IPS DF 6.9 (cell line): ENCODE measurements around the gene TWF2.

Source experiments
- DNase-seq: peaks from one replicate; pipeline ENCODE4 v3.0.0-alpha.2; 2013; ENCODE audit warnings: low read depth, low spot score
- H3K27ac ChIP-seq: one replicate; pipeline ENCODE4 v1.5.1; 2013; ENCODE audit warnings: low read length, control low read depth
- H3K27me3 ChIP-seq: 2 replicates; pipeline ENCODE4 v1.6.1; 2013; ENCODE audit warnings: mild to moderate bottlenecking, low read length; ENCODE audit not compliant: control insufficient read depth, insufficient read depth
- H3K36me3 ChIP-seq: 2 replicates; pipeline ENCODE4 v1.6.1; 2013; ENCODE audit warnings: low read length; ENCODE audit not compliant: control insufficient read depth, insufficient read depth
- H3K4me1 ChIP-seq: 2 replicates; pipeline ENCODE4 v1.6.1; 2013; ENCODE audit warnings: low read length; ENCODE audit not compliant: control insufficient read depth, insufficient read depth
- H3K4me3 ChIP-seq: 2 replicates; pipeline ENCODE4 v1.5.1; 2013; ENCODE audit warnings: mild to moderate bottlenecking, low read length
- H3K9me3 ChIP-seq: 2 replicates; pipeline ENCODE4 v1.6.1; 2013; ENCODE audit warnings: low read length, inconsistent platforms; ENCODE audit not compliant: control insufficient read depth, insufficient read depth
- WGBS: extraction: QIAGEN DNeasy Blood & Tissue Kit; methylation state at CpG from one replicate; pipeline ENCODE4 v1.1.7; 2013; ENCODE audit warnings: mixed read lengths, missing lambda C conversion rate; ENCODE audit not compliant: insufficient read length, insufficient coverage; 5-methylcytosine and 5-hydroxymethylcytosine counted together

TWF2 gene

GRCh38 chr3:52216585-52217408, 22.2 kb downstream of the TWF2 start:
- no peak overlapping the region for H3K27ac ChIP-seq
- DNase-seq, result no peak
- no peaks in the 10 kb centered on the region for H3K27me3 ChIP-seq
- no peak overlapping the region for H3K4me3 ChIP-seq
- no peaks in the 10 kb centered on the region for H3K9me3 ChIP-seq
- WGBS, result no CpG with 5 or more reads among the region's 13 CpGs
- no peaks in the 10 kb centered on the region for H3K4me1 ChIP-seq
- peaks cover 16% of the 10 kb centered on the region; the same call in 1 of the 2 replicates for H3K36me3 ChIP-seq

GRCh38 chr3:52215351-52215750, 23.6 kb downstream of the TWF2 start:
- no peaks in the 10 kb centered on the region for H3K4me1 ChIP-seq
- H3K4me3 ChIP-seq, result no peak overlapping the region
- no peaks in the 10 kb centered on the region for H3K27me3 ChIP-seq
- H3K27ac ChIP-seq, result no peak overlapping the region
- WGBS, result no CpG with 5 or more reads among the region's 7 CpGs
- no peak for DNase-seq
- H3K9me3 ChIP-seq, result no peaks in the 10 kb centered on the region
- peaks cover 23% of the 10 kb centered on the region for H3K36me3 ChIP-seq

GRCh38 chr3:52213901-52214300, 25.1 kb downstream of the TWF2 start:
- H3K9me3 ChIP-seq, result no peaks in the 10 kb centered on the region
- no peak for DNase-seq
- H3K4me1 ChIP-seq, result no peaks in the 10 kb centered on the region
- H3K27me3 ChIP-seq, result no peaks in the 10 kb centered on the region
- no peak overlapping the region for H3K27ac ChIP-seq
- no peak overlapping the region for H3K4me3 ChIP-seq
- H3K36me3 ChIP-seq, result peaks cover 28% of the 10 kb centered on the region

- no peaks in the 10 kb centered on the region for H3K4me1 ChIP-seq
Measured at GRCh38 chr3:52213005-52213404, 26.0 kb downstream of the TWF2 start.

GRCh38 chr3:52211268-52211891, 27.6 kb downstream of the TWF2 start:
- no peaks in the 10 kb centered on the region for H3K27me3 ChIP-seq
- no peak for DNase-seq
- WGBS, result no CpG with 5 or more reads among the region's 18 CpGs
- H3K27ac ChIP-seq, result no peak overlapping the region
- H3K4me3 ChIP-seq, result no peak overlapping the region; the same call in 1 of the 2 replicates
- no peaks in the 10 kb centered on the region for H3K9me3 ChIP-seq
- no peaks in the 10 kb centered on the region for H3K4me1 ChIP-seq
- H3K36me3 ChIP-seq, result peaks cover 35% of the 10 kb centered on the region

More at GRCh38 chr3:52213005-52213404, 26.0 kb downstream of the TWF2 start:
- no peaks in the 10 kb centered on the region for H3K27me3 ChIP-seq
- no peak overlapping the region for H3K27ac ChIP-seq
- no peak for DNase-seq
- WGBS, result no CpG with 5 or more reads among the region's 8 CpGs
- H3K9me3 ChIP-seq, result no peaks in the 10 kb centered on the region
- H3K36me3 ChIP-seq, result peaks cover 31% of the 10 kb centered on the region
- no peak overlapping the region for H3K4me3 ChIP-seq

DNA sequence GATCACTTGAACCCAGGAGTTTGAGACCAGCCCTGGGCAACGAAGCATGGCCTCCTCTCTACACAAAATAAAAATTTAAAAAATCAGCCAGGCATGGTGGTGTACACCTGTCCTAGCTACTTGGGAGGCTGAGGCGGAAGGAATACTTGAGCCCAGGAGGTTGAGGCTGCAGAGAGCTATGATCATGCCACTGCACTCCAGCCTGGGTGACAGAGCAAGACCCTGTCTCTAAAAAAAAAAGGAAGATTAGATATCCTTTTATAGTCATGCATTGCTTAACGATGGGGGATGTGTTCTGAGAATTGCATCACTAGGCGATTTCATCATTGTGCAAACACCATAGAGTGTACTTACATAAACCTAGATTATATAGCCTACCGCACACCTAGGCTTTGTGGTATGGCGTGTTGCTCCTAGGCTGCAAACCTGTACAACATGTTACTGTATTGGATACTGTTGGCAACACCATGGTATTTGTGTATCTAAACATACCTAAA, 28.4 kb downstream of the TWF2 start:
- WGBS, result no CpG with 5 or more reads among the region's 6 CpGs
- DNase-seq, result no peak
- H3K27me3 ChIP-seq, result no peaks in the 10 kb centered on the region
- H3K4me3 ChIP-seq, result no peak overlapping the region
- H3K4me1 ChIP-seq, result no peaks in the 10 kb centered on the region
- H3K36me3 ChIP-seq, result peaks cover 36% of the 10 kb centered on the region
- H3K9me3 ChIP-seq, result no peaks in the 10 kb centered on the region
- no peak overlapping the region for H3K27ac ChIP-seq

DNA sequence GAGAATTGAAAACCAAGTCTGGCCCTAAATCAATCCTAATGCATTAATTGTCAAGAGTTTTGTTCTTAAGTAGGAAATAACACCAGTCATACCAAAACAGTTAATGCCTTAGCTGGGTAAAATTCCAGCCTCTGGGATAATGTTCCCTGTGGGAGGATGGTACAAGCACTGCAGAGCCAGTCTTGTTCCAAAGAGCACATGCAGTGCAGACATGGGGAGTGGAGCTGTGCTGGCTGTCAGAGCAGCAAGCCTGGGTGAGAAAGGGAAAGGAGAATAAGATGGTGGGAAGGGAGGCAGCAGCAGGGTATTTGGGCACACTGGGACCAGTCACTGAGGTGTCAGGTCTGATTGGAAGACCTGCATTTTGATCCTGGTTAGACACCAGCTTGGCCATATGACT, 28.9 kb downstream of the TWF2 start:
- Histone ChIP-seq H3K27ac (no peak overlapping the region), H3K4me1 (no peaks in the 10 kb centered on the region), H3K4me3 (no peak overlapping the region), H3K27me3 (no peaks in the 10 kb centered on the region), H3K36me3 (peaks cover 37% of the 10 kb centered on the region), H3K9me3 (no peaks in the 10 kb centered on the region)
- DNase-seq, result no peak

GRCh38 chr3:52208556-52208955, 30.4 kb downstream of the TWF2 start:
- Histone ChIP-seq H3K27me3 (no peaks in the 10 kb centered on the region), H3K4me1 (no peaks in the 10 kb centered on the region), H3K36me3 (peaks cover 38% of the 10 kb centered on the region), H3K4me3 (no peak overlapping the region), H3K27ac (no peak overlapping the region), H3K9me3 (no peaks in the 10 kb centered on the region)
- no CpG with 5 or more reads among the region's 4 CpGs for WGBS
- DNase-seq, result no peak

DNA sequence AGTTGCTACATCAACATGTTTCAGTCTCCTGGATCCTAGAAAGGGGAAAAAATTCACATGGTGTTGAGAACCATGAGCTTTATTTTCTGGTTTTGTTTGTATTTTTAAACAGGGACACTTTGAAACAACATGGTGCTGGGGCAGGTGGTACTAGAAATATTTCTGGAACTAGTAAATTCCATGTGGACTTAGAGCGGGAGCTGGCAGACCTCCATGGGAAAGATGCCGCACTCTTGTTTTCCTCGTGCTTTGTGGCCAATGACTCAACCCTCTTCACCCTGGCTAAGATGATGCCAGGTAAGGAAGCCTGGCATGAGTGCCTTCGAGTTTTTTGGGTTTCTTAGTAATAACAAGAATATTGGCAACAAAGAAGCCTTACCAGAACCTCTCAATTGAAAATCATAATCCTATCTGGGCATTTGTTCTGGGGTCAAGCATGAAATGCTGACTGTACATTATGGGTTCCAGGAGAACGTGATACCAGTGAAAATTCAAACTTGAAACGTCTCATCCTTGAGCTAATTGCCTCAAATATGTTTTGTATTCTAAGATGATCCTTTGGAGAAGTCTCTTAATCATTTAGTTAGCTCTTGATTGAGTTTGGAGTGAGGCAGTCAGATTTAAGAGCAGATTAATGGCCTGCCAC, 33.1 kb downstream of the TWF2 start:
- H3K36me3 ChIP-seq, result peaks cover 27% of the 10 kb centered on the region
- H3K4me1 ChIP-seq, result no peaks in the 10 kb centered on the region
- H3K27me3 ChIP-seq, result no peaks in the 10 kb centered on the region
- no peak for DNase-seq
- no CpG with 5 or more reads among the region's 6 CpGs for WGBS
- H3K27ac ChIP-seq, result no peak overlapping the region
- H3K9me3 ChIP-seq, result no peaks in the 10 kb centered on the region
- no peak overlapping the region for H3K4me3 ChIP-seq

- no peaks in the 10 kb centered on the region for H3K27me3 ChIP-seq
- H3K27ac ChIP-seq, result no peak overlapping the region
- no CpG with 5 or more reads among the region's 10 CpGs for WGBS
- no peak overlapping the region for H3K4me3 ChIP-seq
- no peaks in the 10 kb centered on the region for H3K9me3 ChIP-seq
- no peak for DNase-seq
- H3K36me3 ChIP-seq, result peaks cover 21% of the 10 kb centered on the region
- H3K4me1 ChIP-seq, result no peaks in the 10 kb centered on the region
Measured at GRCh38 chr3:52204337-52205073, 34.5 kb downstream of the TWF2 start.
